Lung (tissue), 12 donors: ENCODE results near the gene C1GALT1. TPM values are rescaled to one million over a fixed set of nuclear protein-coding genes. Genes with fewer than 3 reads are reported as not detected.

Experiments
- ATAC-seq: fragments of 200-7000 bp; cut with Tn5 transposase; one replicate; pipeline ENCODE4 v1.9.1; 2020; ENCODE audit warnings: moderate number of reproducible peaks; ENCODE audit not compliant: insufficient read depth, low FRiP score
- DNase-seq, 3 donors: peaks; one replicate each; pipeline ENCODE4 v3.0.0-alpha.2; 2013 to 2017
- H3K27ac ChIP-seq, 2 donors: one replicate each; pipeline ENCODE4 v1.5.1; 2013; ENCODE audit warnings: mild to moderate bottlenecking in 2 of 2, moderate library complexity in 2 of 2, control low read depth in 1 of 2, inconsistent platforms in 1 of 2, low read depth in 1 of 2, low read length in 1 of 2
- H3K27me3 ChIP-seq, 3 donors: one replicate each; pipeline ENCODE4 v1.5.1; 2013; ENCODE audit warnings: low read length in 2 of 3; ENCODE audit not compliant: control insufficient read depth in 3 of 3, insufficient read depth in 3 of 3
- H3K36me3 ChIP-seq, 4 donors: one replicate each; pipeline ENCODE4 v1.5.1; 2013; ENCODE audit warnings: low read length in 4 of 4, mild to moderate bottlenecking in 1 of 4, moderate library complexity in 1 of 4; ENCODE audit not compliant: control insufficient read depth in 4 of 4, insufficient read depth in 4 of 4
- H3K4me1 ChIP-seq, 5 donors: one replicate each; pipeline ENCODE4 v1.5.1; 2013; ENCODE audit warnings: low read length in 5 of 5, mild to moderate bottlenecking in 2 of 5, moderate library complexity in 1 of 5; ENCODE audit not compliant: control insufficient read depth in 5 of 5, insufficient read depth in 5 of 5
- H3K4me3 ChIP-seq: one replicate; pipeline ENCODE4 v1.5.1; 2013; ENCODE audit warnings: mild to moderate bottlenecking, control low read depth, moderate library complexity
- H3K9ac ChIP-seq, 2 donors: one replicate each; pipeline ENCODE4 v1.5.1; 2013; ENCODE audit warnings: low read length in 2 of 2, control low read depth in 1 of 2; ENCODE audit not compliant: insufficient read depth in 1 of 2
- H3K9me3 ChIP-seq, 4 donors: one replicate each; pipeline ENCODE4 v1.5.1; 2013; ENCODE audit warnings: low read length in 3 of 4, mild to moderate bottlenecking in 1 of 4, moderate library complexity in 1 of 4; ENCODE audit not compliant: control insufficient read depth in 4 of 4, insufficient read depth in 3 of 4
- WGBS, 2 donors: extraction: QIAGEN DNeasy Blood & Tissue Kit; methylation state at CpG; one replicate each; pipeline ENCODE4 v1.1.7; 2013; 5-methylcytosine and 5-hydroxymethylcytosine counted together
- polyA plus RNA-seq, 2 donors: library from polyadenylated mRNA; stranded (reverse); fragments of 200-250 nt; gene quantifications; one replicate each; pipeline ENCODE4 v1.2.1, GENCODE V29; 2013
- total RNA-seq, 2 donors: library from RNA; depleted of rRNA in 1 of 2; stranded (reverse); fragments of >200 nt in 1 of 2; gene quantifications; one replicate each; pipeline ENCODE4 v1.2.1, GENCODE V29; 2014 to 2021
- TF ChIP-seq, protein P1 (sequence below): IDR thresholded peaks from 2 replicates; pipeline ENCODE4 v1.5.1; 2012; ENCODE audit warnings: mild to moderate bottlenecking; ENCODE audit errors: control extremely low read depth, extremely low read depth
- donor health status: control.
- donor health status: control.
- donor health status: Bipolar disorder and iron deficiency.
- donor health status: healthy.
- donor health status: DM: yes; HTN: yes; CAD: no.

C1GALT1 gene
- total and polyA plus RNA-seq, 4 donors = 10.5 to 39.5 (median 23.3) TPM

DNA sequence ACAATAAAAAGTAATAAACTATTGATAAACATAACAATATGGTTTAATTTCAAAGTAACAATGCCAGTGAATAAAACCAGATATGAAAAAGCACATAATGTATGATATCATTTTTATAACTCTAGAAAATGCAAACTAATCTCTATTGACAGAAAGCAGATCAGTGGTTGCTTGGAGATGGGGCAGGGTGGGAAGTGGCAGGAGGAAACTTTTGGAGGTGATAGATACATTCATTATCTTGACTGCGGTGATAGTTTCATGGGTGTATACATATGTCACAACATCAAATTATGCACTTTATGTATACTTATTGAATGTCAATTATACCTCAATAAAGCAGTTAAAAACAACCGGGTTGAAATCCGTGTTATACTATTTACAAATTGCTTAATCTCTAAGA lies 16.0 kb upstream of the C1GALT1 start:
- no peaks in the 10 kb centered on the region for H3K27me3 ChIP-seq
- H3K9me3 ChIP-seq = no peaks in the 10 kb centered on the region
- H3K9ac ChIP-seq = no peak overlapping the region
- TF ChIP-seq, protein P1, sequence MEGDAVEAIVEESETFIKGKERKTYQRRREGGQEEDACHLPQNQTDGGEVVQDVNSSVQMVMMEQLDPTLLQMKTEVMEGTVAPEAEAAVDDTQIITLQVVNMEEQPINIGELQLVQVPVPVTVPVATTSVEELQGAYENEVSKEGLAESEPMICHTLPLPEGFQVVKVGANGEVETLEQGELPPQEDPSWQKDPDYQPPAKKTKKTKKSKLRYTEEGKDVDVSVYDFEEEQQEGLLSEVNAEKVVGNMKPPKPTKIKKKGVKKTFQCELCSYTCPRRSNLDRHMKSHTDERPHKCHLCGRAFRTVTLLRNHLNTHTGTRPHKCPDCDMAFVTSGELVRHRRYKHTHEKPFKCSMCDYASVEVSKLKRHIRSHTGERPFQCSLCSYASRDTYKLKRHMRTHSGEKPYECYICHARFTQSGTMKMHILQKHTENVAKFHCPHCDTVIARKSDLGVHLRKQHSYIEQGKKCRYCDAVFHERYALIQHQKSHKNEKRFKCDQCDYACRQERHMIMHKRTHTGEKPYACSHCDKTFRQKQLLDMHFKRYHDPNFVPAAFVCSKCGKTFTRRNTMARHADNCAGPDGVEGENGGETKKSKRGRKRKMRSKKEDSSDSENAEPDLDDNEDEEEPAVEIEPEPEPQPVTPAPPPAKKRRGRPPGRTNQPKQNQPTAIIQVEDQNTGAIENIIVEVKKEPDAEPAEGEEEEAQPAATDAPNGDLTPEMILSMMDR = no peak
- no peak for ATAC-seq
- WGBS, 2 donors = 78 to 88% methylated on average over 3 of the region's 3 CpGs
- H3K27ac ChIP-seq = no peak overlapping the region
- no peak overlapping the region for H3K4me3 ChIP-seq
- no peak for DNase-seq
- no peaks in the 10 kb centered on the region for H3K4me1 ChIP-seq
- no peaks in the 10 kb centered on the region for H3K36me3 ChIP-seq

DNA sequence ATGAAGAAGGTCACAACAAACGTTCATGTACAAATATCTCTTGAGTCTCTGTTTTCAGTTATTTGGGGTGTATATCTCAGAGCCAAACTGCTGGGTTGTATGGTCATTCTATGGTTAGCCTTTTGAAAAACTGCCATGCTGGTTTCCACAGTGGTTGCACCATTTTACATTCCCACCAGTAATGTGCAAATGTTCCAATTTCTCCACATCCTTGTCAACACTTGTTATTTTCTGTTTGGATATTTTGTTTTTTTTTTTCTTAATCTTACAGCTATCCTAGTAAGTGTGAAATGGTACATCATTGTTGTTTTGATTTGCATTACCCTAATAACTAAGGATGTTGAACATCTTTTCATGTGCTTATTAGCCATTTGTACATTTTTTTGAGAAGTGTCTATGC lies 13.0 kb upstream of the C1GALT1 start:
- TF ChIP-seq, protein P1 = no peak
- Histone ChIP-seq H3K27me3 (no peaks in the 10 kb centered on the region), H3K4me1 (no peaks in the 10 kb centered on the region), H3K4me3 (no peak overlapping the region), H3K27ac (no peak overlapping the region), H3K9ac (no peak overlapping the region), H3K9me3 (no peaks in the 10 kb centered on the region), H3K36me3 (no peaks in the 10 kb centered on the region)
- 85 to 100% methylated on average over 1 of the region's 1 CpG for WGBS, 2 donors
- ATAC-seq = no peak
- DNase-seq = no peak

- Histone ChIP-seq H3K4me1 (no peaks in the 10 kb centered on the region), H3K9ac (no peak overlapping the region), H3K4me3 (no peak overlapping the region), H3K9me3 (no peaks in the 10 kb centered on the region), H3K36me3 (no peaks in the 10 kb centered on the region), H3K27me3 (no peaks in the 10 kb centered on the region), H3K27ac (no peak overlapping the region)
- whole genome bisulfite sequencing, 2 donors = 92 to 93% methylated on average over 6 of the region's 6 CpGs
- DNase-seq (no peak), ATAC-seq (no peak)
- TF ChIP-seq, protein P1 = no peak
These were observed 8.2 kb upstream of the C1GALT1 start for GRCh38 chr7:7173956-7174632.
